Right atrium auricular region (tissue), 2 donors: ENCODE results near the gene PGM1. TPM values are rescaled to one million over a fixed set of nuclear protein-coding genes. Genes with fewer than 3 reads are reported as not detected.

Experiments
- DNase-seq: peaks from one replicate; pipeline ENCODE4 v3.0.0-alpha.2; 2019; ENCODE audit warnings: low spot score
- H3K27ac ChIP-seq, 2 donors: fragments of 200-600 bp; sonication (generic); 1 replicate in 1 of 2; 2 replicates in 1 of 2; pipeline ENCODE4 v1.5.1; 2016 to 2019
- H3K27me3 ChIP-seq, 2 donors: fragments of 200-600 bp; sonication (generic); one replicate each; pipeline versions ENCODE4 v1.5.1 to v1.6.0; 2017 to 2019
- H3K36me3 ChIP-seq: fragments of 200-600 bp; sonication (generic); one replicate; pipeline ENCODE4 v1.5.1; 2016
- H3K4me1 ChIP-seq, 2 donors: fragments of 200-600 bp; sonication (generic); one replicate each; pipeline versions ENCODE4 v1.5.1 to v1.6.0; 2017 to 2019
- H3K4me3 ChIP-seq, 2 donors: fragments of 200-600 bp; sonication (generic); 1 replicate in 1 of 2; 2 replicates in 1 of 2; pipeline ENCODE4 v1.5.1; 2017 to 2019; ENCODE audit warnings: mild to moderate bottlenecking in 1 of 2, moderate library complexity in 1 of 2
- H3K9me3 ChIP-seq, 2 donors: fragments of 200-600 bp; sonication (generic); one replicate each; pipeline ENCODE4 v1.5.1; 2019
- CTCF ChIP-seq, 2 donors: fragments of 200-600 bp; sonication (generic); IDR thresholded peaks; one replicate each; pipeline ENCODE4 v1.5.1; 2019; ENCODE audit warnings: antibody characterized with exemption in 2 of 2
- total RNA-seq, 2 donors: library from RNA; depleted of rRNA; stranded (reverse); fragments of >200 nt; gene quantifications; one replicate each; pipeline ENCODE4 v1.1.0, GENCODE V29; 2016

Gene PGM1
- total RNA-seq, 2 donors from 2014 or later, result 171 to 258 TPM

- no peak for DNase-seq
- no peak for TF ChIP-seq CTCF (IDR thresholded peaks at IDR 0.05)
- no peaks in the 10 kb centered on the region for H3K27me3 ChIP-seq
- no peak overlapping the region for H3K27ac ChIP-seq
- no peaks in the 10 kb centered on the region for H3K4me1 ChIP-seq
- no peaks in the 10 kb centered on the region for H3K9me3 ChIP-seq
- H3K36me3 ChIP-seq, result no peaks in the 10 kb centered on the region
- no peak overlapping the region for H3K4me3 ChIP-seq
Measured at GRCh38 chr1:63705078-63705477, 111.9 kb downstream of the PGM1 start.

GRCh38 chr1:63709267-63709828, 116.1 kb downstream of the PGM1 start:
- no peak for TF ChIP-seq CTCF (IDR thresholded peaks at IDR 0.05)
- Histone ChIP-seq H3K4me1 (no peaks in the 10 kb centered on the region), H3K9me3 (no peaks in the 10 kb centered on the region), H3K27ac (no peak overlapping the region), H3K36me3 (no peaks in the 10 kb centered on the region), H3K27me3 (no peaks in the 10 kb centered on the region), H3K4me3 (no peak overlapping the region)
- no peak for DNase-seq

Other genes with a start within 250 kb of the PGM1 start
- gene ALG6, start 225.8 kb upstream of the PGM1 start, total RNA-seq, result 1 to 10 TPM; 4.1 to 4.7 TPM
- gene ITGB3BP, start 70.2 kb upstream of the PGM1 start, total RNA-seq, result 1 to 10 TPM; 5.0 to 5.7 TPM
- 1 to 10 TPM; 5.6 to 6.7 TPM for gene EFCAB7, start 69.9 kb upstream of the PGM1 start, total RNA-seq
- 10 to 100 TPM; 12.9 to 40.8 TPM for gene ROR1, start 180.6 kb downstream of the PGM1 start, total RNA-seq